HG03521 (cell line): ENCODE measurements around the gene CTNNA1.

Experiments used
- ATAC-seq: cut with Tn5 transposase; IDR thresholded peaks from one replicate; pipeline ENCODE4 v1.9.1; 2021; ENCODE audit warnings: mild to moderate bottlenecking, moderate library complexity; ENCODE audit not compliant: unreplicated experiment

Gene CTNNA1

GRCh38 chr5:138945421-138946240, 192.4 kb downstream of the CTNNA1 start:
- ATAC-seq: no peak

- ATAC-seq: no peak
These were observed 193.0 kb downstream of the CTNNA1 start for GRCh38 chr5:138946241-138946623.

- ATAC-seq: no peak
These were observed 193.8 kb downstream of the CTNNA1 start for GRCh38 chr5:138946831-138947560.

GRCh38 chr5:138947780-138948179, 194.6 kb downstream of the CTNNA1 start:
- ATAC-seq: no peak

GRCh38 chr5:138948471-138949222, 195.4 kb downstream of the CTNNA1 start:
- no peak for ATAC-seq

- no peak for ATAC-seq
These were observed 196.0 kb downstream of the CTNNA1 start for GRCh38 chr5:138949223-138949574.

GRCh38 chr5:138949988-138950387, 196.8 kb downstream of the CTNNA1 start:
- ATAC-seq: no peak

- ATAC-seq: no peak
These were observed 197.3 kb downstream of the CTNNA1 start for GRCh38 chr5:138950421-138951031.

GRCh38 chr5:138951091-138951985, 198.1 kb downstream of the CTNNA1 start:
- no peak for ATAC-seq

GRCh38 chr5:138951986-138952735, 198.9 kb downstream of the CTNNA1 start:
- no peak for ATAC-seq

GRCh38 chr5:138952962-138953361, 199.7 kb downstream of the CTNNA1 start:
- ATAC-seq: no peak

- ATAC-seq: no peak
These were observed 200.4 kb downstream of the CTNNA1 start for GRCh38 chr5:138953387-138954256.

GRCh38 chr5:138954257-138955012, 201.2 kb downstream of the CTNNA1 start:
- ATAC-seq: no peak

- no peak for ATAC-seq
These were observed 201.9 kb downstream of the CTNNA1 start for GRCh38 chr5:138955013-138955660.

GRCh38 chr5:138955671-138956295, 202.6 kb downstream of the CTNNA1 start:
- ATAC-seq: no peak

GRCh38 chr5:138956801-138957200, 203.6 kb downstream of the CTNNA1 start:
- no peak for ATAC-seq
